K562 (cell line): ENCODE data around the gene PDLIM4. TPM values are rescaled to one million over a fixed set of nuclear protein-coding genes. Genes with fewer than 3 reads are reported as not detected.

Experiments
- CUX1 ChIP-seq: fragments of 200-800 bp; sonication (Bioruptor generic); IDR thresholded peaks from 2 replicates; pipeline ENCODE4 v1.6.1; 2016; ENCODE audit warnings: missing genetic modification characterization, missing compliant biosample characterization
- DLX4 ChIP-seq: fragments of 250-450 bp; sonication (Bioruptor Pico); IDR thresholded peaks from 2 replicates; pipeline ENCODE4 v1.6.1; 2021; ENCODE audit warnings: mild to moderate bottlenecking
- ETV1 ChIP-seq: fragments of 450-650 bp; conservative IDR thresholded peaks from 2 replicates; pipeline ENCODE4 v1.6.1; 2016; ENCODE audit warnings: missing genetic modification characterization, control low read depth, low read depth, missing compliant biosample characterization
- FOXJ2 ChIP-seq: fragments of 200-800 bp; sonication (Bioruptor generic); IDR thresholded peaks from 2 replicates; pipeline ENCODE4 v1.6.1; 2016; ENCODE audit warnings: missing genetic modification characterization, missing compliant biosample characterization
- MYC ChIP-seq, 2 experiments: fragments of 250-450 bp in 1 of 2; sonication (Bioruptor Pico) in 1 of 2; IDR thresholded peaks; 2 replicates each; pipeline versions ENCODE4 v1.5.1 to v1.6.1; 2012 to 2021; ENCODE audit warnings: low read depth in 2 of 2, borderline replicate concordance in 1 of 2, improper control_type of control experiment in 1 of 2, low read length in 1 of 2, mild to moderate bottlenecking in 1 of 2, moderate library complexity in 1 of 2
- NEUROD1 ChIP-seq: fragments of 150-350 bp; IDR thresholded peaks from 2 replicates; pipeline ENCODE4 v1.6.1; 2014; ENCODE audit warnings: borderline replicate concordance, low read length, low read depth; ENCODE audit not compliant: partially characterized antibody
- NKRF ChIP-seq: fragments of 450-650 bp; IDR thresholded peaks from 2 replicates; pipeline ENCODE4 v1.6.1; 2016; ENCODE audit warnings: borderline replicate concordance
- NONO ChIP-seq, 2 experiments: fragments of 200-400 bp in 1 of 2; fragments of 450-650 bp in 1 of 2; formaldehyde crosslinking in 1 of 2; IDR thresholded peaks; 2 replicates each; pipeline ENCODE4 v1.6.1; 2017; ENCODE audit warnings: low read depth in 2 of 2, mild to moderate bottlenecking in 2 of 2, moderate library complexity in 2 of 2, low read length in 1 of 2
- POLR2AphosphoS5 ChIP-seq: IDR thresholded peaks from 2 replicates; pipeline ENCODE4 v1.6.1; 2011; ENCODE audit warnings: mild to moderate bottlenecking, low read depth, low read length, moderate library complexity; ENCODE audit not compliant: control insufficient read depth, insufficient read depth
- SRSF9 ChIP-seq: fragments of 200-400 bp; formaldehyde crosslinking; IDR thresholded peaks from 2 replicates; pipeline ENCODE4 v1.6.1; 2017; ENCODE audit warnings: low read depth, low read length, borderline replicate concordance
- TEAD1 ChIP-seq, 2 experiments: fragments of 450-650 bp in 1 of 2; sonication (generic) in 1 of 2; formaldehyde crosslinking; IDR thresholded peaks; 2 replicates each; pipeline versions ENCODE4 v1.4.0 to v1.8.0; 2020 to 2022; ENCODE audit warnings: mild to moderate bottlenecking in 2 of 2, missing genetic modification reagents in 1 of 2
- ZFP30 ChIP-seq: fragments of 250-450 bp; sonication (Bioruptor Pico); IDR thresholded peaks from 2 replicates; pipeline ENCODE4 v1.8.0; 2022; ENCODE audit warnings: moderate library complexity, mild to moderate bottlenecking, inconsistent platforms, borderline replicate concordance
- polyA plus RNA-seq, 8 experiments: library from polyadenylated mRNA; depleted of rRNA in 4 of 8; stranded (reverse) in 5 of 8; unstranded in 3 of 8; fragments of >200 nt; fragmentation: Nextera tagmentation in 2 of 8; fragmentation: Illumina TruSeq in 1 of 8; extraction: Ambion mirVana in 2 of 8; extraction: Trizol in 1 of 8; gene quantifications; 2 replicates each; pipeline versions ENCODE4 v1.2.1 to v1.2.3, GENCODE V29; 2011 to 2014; ENCODE audit warnings: inconsistent platforms in 1 of 8, missing spikeins in 1 of 8
- total RNA-seq, 7 experiments: library from RNA; depleted of rRNA in 6 of 7; stranded (reverse); fragments of >200 nt in 6 of 7; fragmentation: Illumina TruSeq in 2 of 7; extraction: Trizol in 2 of 7; gene quantifications; 2 replicates each; pipeline versions ENCODE4 v1.2.1 to v1.2.3, GENCODE V29; 2011 to 2021; ENCODE audit warnings: low replicate concordance in 1 of 7
- TF ChIP-seq, protein P1 (sequence below): fragments of 150-350 bp; conservative IDR thresholded peaks from 2 replicates; pipeline ENCODE4 v1.6.1; 2014; ENCODE audit warnings: low read length

PDLIM4 gene
- total and polyA plus RNA-seq, 9 of the 15 experiments (the other 6 are each of a cell fraction or from before 2014, with no cell fraction given), result 0.28 to 32.8 (median 13.1) TPM

DNA sequence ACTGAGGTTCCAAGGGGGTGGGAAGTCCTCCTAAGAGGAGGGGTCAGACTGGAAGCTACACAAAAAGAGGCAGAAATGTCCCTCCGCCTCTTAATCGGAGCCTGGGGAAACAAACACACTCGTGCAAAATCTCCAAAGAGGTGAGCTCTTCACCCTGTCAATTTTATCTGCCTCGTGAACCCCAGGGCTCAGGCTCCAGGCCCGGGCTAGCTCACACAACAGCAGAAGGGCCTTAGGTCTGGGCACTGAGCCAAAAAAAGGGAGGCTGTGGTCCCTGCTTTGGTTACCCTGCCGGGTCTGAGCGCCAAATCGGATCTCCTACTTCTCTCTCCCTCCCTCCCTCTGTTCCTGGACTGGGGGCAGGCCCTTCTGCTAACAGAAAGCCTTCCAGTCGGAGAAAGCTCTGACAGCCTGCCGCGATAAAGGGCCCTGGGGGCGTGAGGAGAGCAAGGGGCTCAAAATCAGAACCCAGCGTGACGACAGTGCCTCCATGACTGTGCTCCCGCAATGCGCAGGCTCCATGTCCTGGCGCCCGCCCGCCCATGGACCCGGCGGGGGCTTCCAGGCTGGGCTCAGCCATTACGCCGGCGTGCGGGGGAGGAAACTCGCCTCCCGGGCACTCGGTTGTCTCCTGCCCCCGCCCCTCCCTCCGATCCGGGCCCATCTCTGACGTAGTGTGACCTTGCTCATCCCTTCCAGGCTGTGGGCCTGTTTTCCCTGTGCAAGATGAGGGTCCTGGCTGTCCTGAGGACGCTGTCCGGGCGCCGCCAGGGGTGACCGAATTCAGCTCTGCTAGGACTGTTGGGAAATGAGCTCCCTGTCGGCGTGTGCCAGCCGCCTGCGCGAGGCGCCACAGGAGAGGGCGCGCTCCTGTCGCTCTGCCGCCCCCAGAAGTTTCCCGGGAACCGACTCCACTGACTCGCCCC is 35.8 kb downstream of the PDLIM4 start (continued):
- no peak for TF ChIP-seq CUX1 (CRISPR knock-in tag)
- no peak for TF ChIP-seq TEAD1 (CRISPR knock-in tag; IDR thresholded peaks at IDR 0.05)
- no peak for TF ChIP-seq ZFP30 (CRISPR knock-in tag)
- no peak for TF ChIP-seq NKRF
- peak; percentile 48; the same call in 1 of the 2 replicates for TF ChIP-seq POLR2AphosphoS5
- TF ChIP-seq ETV1 (tag), result peak; percentile 19
- TF ChIP-seq NONO (IDR thresholded peaks at IDR 0.05; ENCODE audit: low read depth in 2 of 2, low read length in 1 of 2), result peak; percentile 39 to 56; a peak in 1 of 4 replicates
- TF ChIP-seq NEUROD1, result peak; percentile 14
- no peak for TF ChIP-seq DLX4 (CRISPR knock-in tag)
- TF ChIP-seq FOXJ2, result peak; percentile 57; the same call in 1 of the 2 replicates
- TF ChIP-seq SRSF9, result no peak
- TF ChIP-seq, protein P1, sequence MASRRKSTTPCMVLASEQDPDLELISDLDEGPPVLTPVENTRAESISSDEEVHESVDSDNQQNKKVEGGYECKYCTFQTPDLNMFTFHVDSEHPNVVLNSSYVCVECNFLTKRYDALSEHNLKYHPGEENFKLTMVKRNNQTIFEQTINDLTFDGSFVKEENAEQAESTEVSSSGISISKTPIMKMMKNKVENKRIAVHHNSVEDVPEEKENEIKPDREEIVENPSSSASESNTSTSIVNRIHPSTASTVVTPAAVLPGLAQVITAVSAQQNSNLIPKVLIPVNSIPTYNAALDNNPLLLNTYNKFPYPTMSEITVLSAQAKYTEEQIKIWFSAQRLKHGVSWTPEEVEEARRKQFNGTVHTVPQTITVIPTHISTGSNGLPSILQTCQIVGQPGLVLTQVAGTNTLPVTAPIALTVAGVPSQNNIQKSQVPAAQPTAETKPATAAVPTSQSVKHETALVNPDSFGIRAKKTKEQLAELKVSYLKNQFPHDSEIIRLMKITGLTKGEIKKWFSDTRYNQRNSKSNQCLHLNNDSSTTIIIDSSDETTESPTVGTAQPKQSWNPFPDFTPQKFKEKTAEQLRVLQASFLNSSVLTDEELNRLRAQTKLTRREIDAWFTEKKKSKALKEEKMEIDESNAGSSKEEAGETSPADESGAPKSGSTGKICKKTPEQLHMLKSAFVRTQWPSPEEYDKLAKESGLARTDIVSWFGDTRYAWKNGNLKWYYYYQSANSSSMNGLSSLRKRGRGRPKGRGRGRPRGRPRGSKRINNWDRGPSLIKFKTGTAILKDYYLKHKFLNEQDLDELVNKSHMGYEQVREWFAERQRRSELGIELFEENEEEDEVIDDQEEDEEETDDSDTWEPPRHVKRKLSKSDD, result no peak; the same call in 1 of the 2 replicates
- TF ChIP-seq MYC (IDR thresholded peaks at IDR 0.05; ENCODE audit: low read depth, low read length), result no peak
- peak; percentile 63; the same call in 1 of the 2 replicates for TF ChIP-seq MYC (CRISPR knock-in tag; IDR thresholded peaks at IDR 0.05; ENCODE audit: borderline replicate concordance, low read depth)
